GM13976 (cell line): ENCODE results near the gene OTOGL.

Experiments
- DNase-seq: peaks from one replicate; pipeline ENCODE4 v3.0.0; 2012; ENCODE audit warnings: low spot score
- in situ Hi-C: fragments of 300-500 bp; cut with MboI; formaldehyde crosslinking; loops from one replicate; pipeline ENCODE4 v1.12.0; 2022; ENCODE audit warnings: low sequenced_read_pairs, mixed read lengths, inconsistent platforms; ENCODE audit not compliant: unreplicated experiment
- TF ChIP-seq, protein P1 (sequence below): IDR thresholded peaks from 2 replicates; pipeline ENCODE4 v1.5.1; 2012; ENCODE audit warnings: borderline replicate concordance, mild to moderate bottlenecking; ENCODE audit not compliant: insufficient read depth; ENCODE audit errors: extremely low read depth, missing control alignments, control extremely low read depth

The OTOGL gene

DNA sequence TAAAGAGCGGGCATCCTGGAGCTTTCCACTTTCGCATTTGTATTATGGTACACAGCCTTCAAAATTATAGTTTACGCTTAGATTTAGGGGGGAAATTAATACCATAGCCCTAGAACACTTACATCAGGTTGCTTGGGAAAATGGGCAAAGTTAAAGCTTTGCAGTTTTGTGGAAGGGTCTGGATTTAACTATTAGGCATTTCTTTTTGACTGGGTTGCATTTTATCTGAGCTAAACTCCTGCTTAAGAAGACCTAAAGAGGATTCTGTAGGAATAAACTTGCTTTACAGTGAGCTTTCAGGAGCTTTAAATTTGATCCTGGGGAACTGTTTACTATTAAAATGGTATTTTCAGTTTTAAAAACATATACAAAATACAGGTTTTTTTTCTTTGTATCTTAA lies 301.9 kb downstream of the OTOGL start:
- in situ Hi-C loops = no loop called here
- DNase-seq = no peak
- TF ChIP-seq, protein P1, sequence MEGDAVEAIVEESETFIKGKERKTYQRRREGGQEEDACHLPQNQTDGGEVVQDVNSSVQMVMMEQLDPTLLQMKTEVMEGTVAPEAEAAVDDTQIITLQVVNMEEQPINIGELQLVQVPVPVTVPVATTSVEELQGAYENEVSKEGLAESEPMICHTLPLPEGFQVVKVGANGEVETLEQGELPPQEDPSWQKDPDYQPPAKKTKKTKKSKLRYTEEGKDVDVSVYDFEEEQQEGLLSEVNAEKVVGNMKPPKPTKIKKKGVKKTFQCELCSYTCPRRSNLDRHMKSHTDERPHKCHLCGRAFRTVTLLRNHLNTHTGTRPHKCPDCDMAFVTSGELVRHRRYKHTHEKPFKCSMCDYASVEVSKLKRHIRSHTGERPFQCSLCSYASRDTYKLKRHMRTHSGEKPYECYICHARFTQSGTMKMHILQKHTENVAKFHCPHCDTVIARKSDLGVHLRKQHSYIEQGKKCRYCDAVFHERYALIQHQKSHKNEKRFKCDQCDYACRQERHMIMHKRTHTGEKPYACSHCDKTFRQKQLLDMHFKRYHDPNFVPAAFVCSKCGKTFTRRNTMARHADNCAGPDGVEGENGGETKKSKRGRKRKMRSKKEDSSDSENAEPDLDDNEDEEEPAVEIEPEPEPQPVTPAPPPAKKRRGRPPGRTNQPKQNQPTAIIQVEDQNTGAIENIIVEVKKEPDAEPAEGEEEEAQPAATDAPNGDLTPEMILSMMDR = no peak

DNA sequence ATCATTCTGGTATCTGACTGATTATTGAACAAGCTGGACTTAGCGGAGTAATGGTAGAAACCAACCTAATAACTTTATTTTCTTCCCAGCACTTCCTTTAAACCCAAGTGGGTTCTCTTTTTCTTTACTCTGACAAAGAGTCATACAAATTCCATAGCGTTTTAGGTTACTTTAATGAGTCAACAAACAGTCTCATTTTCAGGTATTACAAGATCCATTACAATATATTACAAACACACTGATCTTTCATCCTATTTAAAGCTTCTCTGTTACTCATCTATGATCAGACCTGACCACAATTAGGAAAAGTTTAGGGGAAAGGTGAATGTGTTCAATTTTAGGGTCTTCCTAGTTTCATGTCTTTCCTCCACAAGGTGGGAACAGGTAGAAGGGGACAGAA lies 305.3 kb downstream of the OTOGL start:
- in situ Hi-C loops = no loop called here
- TF ChIP-seq, protein P1 = no peak

DNA sequence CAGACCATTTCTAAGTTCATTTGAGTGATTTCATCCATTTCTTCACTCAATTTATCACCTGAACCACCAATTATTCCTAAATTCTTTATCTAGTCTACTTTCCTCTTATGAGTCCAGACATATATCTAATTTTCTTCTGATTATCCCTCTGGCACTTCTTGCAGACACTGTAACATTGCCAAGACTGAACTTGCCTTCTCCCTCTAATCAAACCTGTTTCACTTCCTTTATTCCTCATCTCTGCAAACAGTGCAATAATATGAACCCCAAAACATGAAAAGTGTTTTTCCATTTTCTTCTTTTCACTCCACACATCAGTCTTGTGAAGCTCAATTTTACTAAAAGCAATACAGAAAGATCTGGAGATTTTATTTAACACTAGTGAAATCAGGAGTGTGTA lies 306.9 kb downstream of the OTOGL start:
- DNase-seq = no peak
- TF ChIP-seq, protein P1 = no peak
- in situ Hi-C loops = no loop called here

More for the DNA sequence above, 305.3 kb downstream of the OTOGL start:
- no peak for DNase-seq

DNA sequence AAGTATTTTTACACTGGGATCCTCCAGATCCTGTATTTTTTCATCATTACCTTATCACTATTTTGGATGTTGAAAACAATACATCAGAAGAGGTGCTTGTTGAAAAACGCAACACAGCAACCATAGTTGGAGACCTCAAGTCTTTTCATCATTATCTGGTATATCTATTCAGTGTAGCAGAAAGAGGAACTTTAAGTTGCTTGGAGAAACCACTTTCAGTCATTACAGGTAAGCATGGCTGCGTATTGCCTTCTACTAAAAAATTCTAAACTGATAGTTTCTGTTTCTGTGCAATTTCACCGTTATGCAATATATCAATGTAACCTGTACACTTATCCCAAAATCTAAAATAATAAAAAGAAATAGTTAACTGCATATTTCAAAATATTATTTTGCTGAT lies 312.4 kb downstream of the OTOGL start:
- TF ChIP-seq, protein P1 = no peak
- no peak for DNase-seq
- in situ Hi-C loops = no loop called here

DNA sequence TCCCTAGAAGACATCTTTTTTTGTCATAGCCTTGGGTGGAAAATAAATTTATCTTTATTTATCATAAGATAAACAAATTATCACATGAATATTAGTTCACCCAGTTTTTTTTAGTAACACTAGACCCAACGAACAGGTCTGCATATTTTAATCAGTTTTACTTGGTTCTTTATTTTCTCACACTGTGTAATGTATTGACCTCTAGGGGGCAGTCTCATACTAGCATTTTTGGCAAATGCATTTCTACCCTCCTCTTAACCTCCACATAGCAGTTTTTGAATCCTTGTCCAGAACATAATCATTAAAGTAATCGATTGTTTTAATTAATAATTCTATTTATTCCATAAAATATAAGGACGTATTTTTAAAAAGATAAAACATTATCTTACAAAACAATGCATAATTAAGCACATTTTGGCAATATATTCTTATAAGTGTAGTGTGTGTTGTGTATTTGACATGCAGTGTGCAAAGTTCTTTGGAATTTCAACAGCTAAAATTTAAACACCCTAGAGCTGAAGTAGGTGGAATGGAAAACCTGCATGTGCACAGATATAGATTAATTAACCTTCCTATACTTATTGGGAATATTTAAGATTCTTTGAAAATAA lies 313.1 kb downstream of the OTOGL start:
- TF ChIP-seq, protein P1 = peak; percentile 53

DNA sequence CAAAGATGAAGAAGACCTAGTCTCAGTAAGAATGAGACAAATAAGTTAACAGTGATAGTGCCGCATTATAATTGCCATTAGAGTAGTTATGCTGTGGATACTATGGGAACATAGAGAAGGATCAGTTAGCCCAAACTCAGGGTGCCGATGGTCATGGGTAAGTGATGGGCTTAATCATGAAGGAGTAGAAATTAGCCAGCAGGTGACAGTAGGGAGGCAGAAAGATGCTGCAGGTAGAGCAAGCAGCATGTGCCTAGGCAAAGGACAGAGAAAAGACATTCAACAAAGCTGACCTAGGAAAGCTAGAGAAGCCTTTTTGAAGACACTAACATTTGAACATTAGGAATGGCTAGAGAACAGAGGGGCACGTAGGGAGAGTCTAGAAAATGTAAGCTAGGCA lies 314.1 kb downstream of the OTOGL start:
- TF ChIP-seq, protein P1 = no peak
- DNase-seq = no peak
- in situ Hi-C loops = no loop called here

More for the DNA sequence above, 313.1 kb downstream of the OTOGL start:
- DNase-seq = peak; percentile 37
- in situ Hi-C loops = no loop called here

DNA sequence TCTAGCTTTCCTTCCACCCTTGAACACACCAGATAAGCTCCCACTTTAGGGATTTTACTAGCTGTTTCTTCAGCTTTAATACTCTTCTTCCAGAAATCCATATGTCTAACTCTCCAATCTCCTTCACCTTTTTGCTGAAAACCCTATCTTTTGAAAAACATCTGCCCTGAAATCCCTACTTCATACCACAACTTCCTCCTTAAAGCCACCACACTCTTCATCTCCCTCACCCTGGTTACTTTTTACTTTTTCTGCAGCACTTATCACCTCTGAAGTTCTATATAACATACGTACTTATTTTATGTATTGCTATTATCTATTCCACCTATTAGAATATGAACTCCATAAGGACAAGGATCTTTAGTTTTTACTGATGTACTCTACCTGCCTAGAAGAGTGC lies 316.1 kb downstream of the OTOGL start:
- TF ChIP-seq, protein P1 = no peak
- in situ Hi-C loops = no loop called here
- no peak for DNase-seq
